Mesenchymal stem cell (in vitro differentiated cells and primary cell): ENCODE measurements around the gene UGP2.
"Not testable (repeated sequence)": the region's sequence is repeated elsewhere in the genome, so short reads cannot be mapped to it uniquely, and the experiment has no call there.

Source experiments
- DNase-seq: peaks from one replicate; pipeline ENCODE4 v3.0.0-alpha.2; 2013
- H2AFZ ChIP-seq: one replicate; pipeline ENCODE4 v1.6.1; 2013; ENCODE audit warnings: low read depth, mild to moderate bottlenecking, control low read depth, inconsistent platforms, low read length, moderate library complexity
- H2AK5ac ChIP-seq: 2 replicates; pipeline ENCODE4 v1.6.1; 2013; ENCODE audit warnings: low read length, moderate library complexity, mild to moderate bottlenecking, inconsistent platforms; ENCODE audit not compliant: severe bottlenecking
- H2BK120ac ChIP-seq: one replicate; pipeline ENCODE4 v1.6.1; 2013; ENCODE audit warnings: low read depth, mild to moderate bottlenecking, inconsistent platforms, low read length, moderate library complexity
- H2BK12ac ChIP-seq, 2 experiments: one replicate each; pipeline ENCODE4 v1.6.1; 2013; ENCODE audit warnings: inconsistent platforms in 2 of 2, low read length in 2 of 2, mild to moderate bottlenecking in 2 of 2, moderate library complexity in 2 of 2, control low read depth in 1 of 2
- H2BK15ac ChIP-seq: one replicate; pipeline ENCODE4 v1.6.1; 2013; ENCODE audit warnings: mild to moderate bottlenecking, low read depth, inconsistent platforms; ENCODE audit not compliant: poor library complexity, severe bottlenecking
- H2BK5ac ChIP-seq: 2 replicates; pipeline ENCODE4 v1.6.1; 2013; ENCODE audit warnings: low read depth, mild to moderate bottlenecking, low read length, control low read depth, inconsistent platforms; ENCODE audit not compliant: poor library complexity, severe bottlenecking
- H3K14ac ChIP-seq, 2 experiments: one replicate each; pipeline ENCODE4 v1.6.1; 2013; ENCODE audit warnings: inconsistent platforms in 2 of 2, low read length in 2 of 2, control low read depth in 1 of 2, mild to moderate bottlenecking in 1 of 2, moderate library complexity in 1 of 2
- H3K18ac ChIP-seq, 2 experiments: one replicate each; pipeline ENCODE4 v1.6.1; 2013; ENCODE audit warnings: inconsistent platforms in 2 of 2, low read length in 2 of 2, control low read depth in 1 of 2, low read depth in 1 of 2, mild to moderate bottlenecking in 1 of 2
- H3K23ac ChIP-seq, 2 experiments: one replicate each; pipeline ENCODE4 v1.6.1; 2013; ENCODE audit warnings: inconsistent platforms in 2 of 2, low read length in 2 of 2, mild to moderate bottlenecking in 2 of 2, moderate library complexity in 2 of 2, control low read depth in 1 of 2
- H3K27ac ChIP-seq: 2 replicates; pipeline ENCODE4 v1.5.1; 2013; ENCODE audit warnings: mild to moderate bottlenecking, moderate library complexity, low read length, control low read depth, inconsistent platforms; ENCODE audit not compliant: poor library complexity, severe bottlenecking
- H3K27me3 ChIP-seq, 2 experiments: 2 replicates each; pipeline versions ENCODE4 v1.6.1 to v1.7.0; 2013; ENCODE audit warnings: low read length in 2 of 2, mild to moderate bottlenecking in 2 of 2, moderate library complexity in 2 of 2, control low read depth in 1 of 2, inconsistent platforms in 1 of 2; ENCODE audit not compliant: control insufficient read depth in 1 of 2, insufficient read depth in 1 of 2
- H3K36me3 ChIP-seq, 2 experiments: 2 replicates each; pipeline versions ENCODE4 v1.6.1 to v1.7.0; 2013; ENCODE audit warnings: low read length in 2 of 2, control low read depth in 1 of 2, inconsistent platforms in 1 of 2, low read depth in 1 of 2, mild to moderate bottlenecking in 1 of 2; ENCODE audit not compliant: insufficient read depth in 2 of 2, control insufficient read depth in 1 of 2
- H3K4ac ChIP-seq, 2 experiments: one replicate each; pipeline ENCODE4 v1.6.1; 2013; ENCODE audit warnings: inconsistent platforms in 2 of 2, low read length in 2 of 2, mild to moderate bottlenecking in 2 of 2, moderate library complexity in 2 of 2, control low read depth in 1 of 2, low read depth in 1 of 2
- H3K4me1 ChIP-seq: 2 replicates; pipeline ENCODE4 v1.6.1; 2013; ENCODE audit warnings: low read depth, low read length, control low read depth; ENCODE audit not compliant: control insufficient read depth, insufficient read depth
- H3K4me2 ChIP-seq: 2 replicates; pipeline ENCODE4 v1.6.1; 2013; ENCODE audit warnings: low read length, mild to moderate bottlenecking, inconsistent platforms; ENCODE audit not compliant: poor library complexity, severe bottlenecking
- H3K4me3 ChIP-seq, 2 experiments: 2 replicates each; pipeline versions ENCODE4 v1.5.1 to v1.7.0; 2013; ENCODE audit warnings: low read length in 2 of 2, mild to moderate bottlenecking in 2 of 2, control low read depth in 1 of 2, low read depth in 1 of 2; ENCODE audit not compliant: insufficient read depth in 1 of 2
- H3K79me1 ChIP-seq: replicated peaks from 2 replicates; pipeline ENCODE4 v1.6.1; 2013; ENCODE audit warnings: mild to moderate bottlenecking, control low read depth, low read length, inconsistent platforms; ENCODE audit not compliant: poor library complexity, severe bottlenecking
- H3K9ac ChIP-seq: 2 replicates; pipeline ENCODE4 v1.7.0; 2013; ENCODE audit warnings: mild to moderate bottlenecking, low read length, moderate library complexity
- H3K9me3 ChIP-seq: 2 replicates; pipeline ENCODE4 v1.7.0; 2013; ENCODE audit warnings: mild to moderate bottlenecking, low read length; ENCODE audit not compliant: control insufficient read depth
- H4K8ac ChIP-seq: one replicate; pipeline ENCODE4 v1.6.1; 2013; ENCODE audit warnings: inconsistent platforms, mild to moderate bottlenecking, low read length, moderate library complexity
- H4K91ac ChIP-seq: one replicate; pipeline ENCODE4 v1.6.1; 2013; ENCODE audit warnings: mild to moderate bottlenecking, low read length, inconsistent platforms
- WGBS: methylation state at CpG from one replicate; pipeline ENCODE4 v1.1.7; 2013; ENCODE audit warnings: mixed read lengths; 5-methylcytosine and 5-hydroxymethylcytosine counted together

The UGP2 gene

DNA sequence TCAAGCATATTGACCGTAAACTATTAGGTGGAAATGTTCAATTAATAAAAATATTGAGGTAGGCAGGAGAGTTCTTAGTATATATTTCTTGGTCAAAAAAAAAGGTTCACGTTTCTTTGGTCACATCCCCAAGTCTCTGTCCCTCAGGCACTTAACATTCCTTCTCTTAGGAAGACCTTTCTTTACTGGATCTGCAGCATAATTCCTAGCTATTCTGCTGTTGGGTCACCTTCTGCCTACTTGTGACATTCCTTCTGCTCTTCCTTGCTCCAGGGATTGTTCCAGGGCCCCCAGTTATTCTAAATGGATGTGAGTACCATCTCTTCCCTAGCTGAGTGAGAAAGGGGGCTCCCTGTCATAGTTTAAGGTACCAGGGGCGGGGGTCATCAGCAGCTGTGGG lies 4.2 kb downstream of the UGP2 start:
- Histone ChIP-seq H2BK5ac (no peak overlapping the region), H3K27me3 (no peaks in the 10 kb centered on the region), H3K36me3 (no peaks in the 10 kb centered on the region), H2AFZ (no peak overlapping the region), H3K18ac (no peak overlapping the region), H2BK120ac (no peak overlapping the region), H3K9ac (no peak overlapping the region), H3K4me3 (no peak overlapping the region), H3K14ac (no peak overlapping the region), H4K8ac (no peak overlapping the region), H2AK5ac (no peak overlapping the region), H3K27ac (no peak overlapping the region), H3K4ac (no peak overlapping the region), H3K9me3 (no peaks in the 10 kb centered on the region), H2BK12ac (no peak overlapping the region), H2BK15ac (no peak overlapping the region), H3K4me2 (no peak overlapping the region), H4K91ac (no peak overlapping the region), H3K23ac (no peak overlapping the region), H3K4me1 (no peaks in the 10 kb centered on the region), H3K79me1 (peaks cover 2% of the 10 kb centered on the region)
- peak; percentile 3 for DNase-seq
- WGBS: 52% methylated on average over 2 of the region's 3 CpGs

DNA sequence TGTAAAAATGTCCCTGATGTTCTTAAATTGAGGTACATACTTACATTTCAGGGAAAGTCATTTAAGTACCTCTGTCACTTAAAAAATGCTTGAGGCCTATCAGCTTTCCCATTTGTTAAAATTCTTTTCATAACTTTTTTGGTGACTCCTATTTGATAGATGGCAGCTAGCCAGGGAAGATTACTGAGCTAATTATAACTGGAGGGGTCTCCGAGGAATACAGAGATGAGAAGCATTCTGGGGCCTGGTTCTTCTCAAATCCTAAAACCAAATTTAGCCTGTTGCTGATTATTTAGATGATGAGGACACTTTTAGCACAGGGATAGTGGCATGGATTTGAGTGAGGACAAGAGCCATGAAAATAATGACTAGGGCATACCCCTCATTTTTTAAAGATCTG lies 4.8 kb downstream of the UGP2 start:
- H3K4me1 ChIP-seq: no peaks in the 10 kb centered on the region

DNA sequence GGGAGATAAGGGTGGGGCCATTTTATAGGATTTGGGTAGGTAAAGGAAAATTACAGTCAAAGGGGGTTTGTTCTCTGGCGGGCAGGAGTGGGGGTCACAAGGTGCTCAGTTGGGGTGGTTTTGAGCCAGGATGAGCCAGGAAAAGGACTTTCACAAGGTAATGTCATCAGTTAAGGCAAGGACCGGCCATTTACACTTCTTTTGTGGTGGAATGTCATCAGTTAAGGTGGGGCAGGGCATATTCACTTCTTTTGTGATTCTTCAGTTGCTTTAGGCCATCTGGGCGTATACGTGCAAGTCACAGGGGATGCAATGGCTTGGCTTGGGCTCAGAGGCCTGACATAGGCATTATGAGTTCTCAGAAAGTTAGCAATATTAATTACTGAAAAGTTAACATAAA lies 5.9 kb downstream of the UGP2 start:
- not testable (repeated sequence) for H3K4me2 ChIP-seq, H3K27me3 ChIP-seq, H3K4me3 ChIP-seq, H3K79me1 ChIP-seq, H2AFZ ChIP-seq, H3K4me1 ChIP-seq, H4K8ac ChIP-seq, H2AK5ac ChIP-seq, H4K91ac ChIP-seq, H3K9me3 ChIP-seq, H2BK12ac ChIP-seq, H3K14ac ChIP-seq, H3K4ac ChIP-seq, H3K36me3 ChIP-seq, H3K9ac ChIP-seq, H3K18ac ChIP-seq, H2BK5ac ChIP-seq, H3K27ac ChIP-seq, H2BK15ac ChIP-seq, DNase-seq, H2BK120ac ChIP-seq, H3K23ac ChIP-seq
- 92% methylated on average over 2 of the region's 4 CpGs for WGBS

More for the DNA sequence above, 4.8 kb downstream of the UGP2 start:
- Histone ChIP-seq H3K36me3 (no peaks in the 10 kb centered on the region), H2BK120ac (no peak overlapping the region), H3K9me3 (no peaks in the 10 kb centered on the region), H3K9ac (no peak overlapping the region), H3K23ac (no peak overlapping the region), H3K27me3 (no peaks in the 10 kb centered on the region), H3K4ac (no peak overlapping the region), H2AFZ (no peak overlapping the region), H4K91ac (no peak overlapping the region), H2BK12ac (no peak overlapping the region), H2BK5ac (no peak overlapping the region), H3K14ac (no peak overlapping the region), H3K27ac (no peak overlapping the region), H3K4me3 (no peak overlapping the region), H4K8ac (no peak overlapping the region), H2AK5ac (no peak overlapping the region), H3K18ac (no peak overlapping the region), H2BK15ac (no peak overlapping the region), H3K4me2 (no peak overlapping the region), H3K79me1 (peaks cover 2% of the 10 kb centered on the region)
- 6% methylated on average over 1 of the region's 1 CpG for WGBS
- peak; percentile 10 for DNase-seq

DNA sequence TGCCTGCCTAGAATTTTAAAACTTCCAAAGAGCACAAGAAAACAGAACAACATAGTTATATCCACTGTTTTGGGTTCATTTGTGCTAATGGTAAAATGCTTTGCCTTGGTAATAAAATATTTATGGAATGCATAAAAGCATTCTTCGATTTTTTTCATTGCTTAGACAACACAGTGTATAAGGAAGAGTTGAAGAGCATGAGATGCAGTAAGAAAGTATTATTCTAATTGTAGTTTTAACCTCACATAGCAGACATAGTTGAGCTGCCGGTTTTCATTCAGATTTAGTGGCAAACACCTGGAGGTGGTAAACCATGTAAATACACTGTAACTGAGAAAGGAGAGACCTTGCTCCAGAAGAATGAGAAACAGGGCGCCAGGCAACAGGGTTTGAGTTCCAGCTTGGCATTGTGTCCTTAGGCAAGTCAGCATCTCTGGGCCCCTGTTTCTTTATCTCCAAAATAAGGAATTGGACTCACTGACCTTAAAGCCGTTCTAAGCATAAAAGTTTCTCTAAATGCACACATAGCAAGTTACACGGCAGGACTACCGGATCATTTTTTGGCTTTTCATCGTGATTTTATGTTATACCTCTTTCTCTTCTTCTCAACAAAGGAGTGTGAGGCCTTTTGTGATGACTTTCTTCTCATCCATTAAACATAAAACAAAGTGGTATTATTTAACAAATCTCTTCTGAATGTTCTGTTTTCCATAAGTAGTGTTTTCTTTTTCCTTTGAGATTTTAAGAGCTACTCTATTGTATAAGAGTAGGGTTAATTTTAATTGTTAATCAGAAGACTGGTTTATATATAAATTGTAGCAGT lies 7.9 kb downstream of the UGP2 start:
- H2AFZ ChIP-seq: no peak overlapping the region
- H3K4me2 ChIP-seq: peak overlapping the region; percentile 30
- no peak overlapping the region for H3K4ac ChIP-seq
- no peaks in the 10 kb centered on the region for H3K27me3 ChIP-seq
- no peak overlapping the region for H3K18ac ChIP-seq
- H3K36me3 ChIP-seq: no peaks in the 10 kb centered on the region
- DNase-seq: no peak
- H2BK120ac ChIP-seq: no peak overlapping the region
- no peak overlapping the region for H2AK5ac ChIP-seq
- H3K9me3 ChIP-seq: no peaks in the 10 kb centered on the region
- H3K27ac ChIP-seq: peak overlapping the region; percentile 71
- H4K91ac ChIP-seq: no peak overlapping the region
- peaks cover 2% of the 10 kb centered on the region for H3K4me1 ChIP-seq
- peak overlapping the region; percentile 68 for H3K9ac ChIP-seq
- WGBS: 38% methylated on average over 7 of the region's 7 CpGs
- no peak overlapping the region for H3K14ac ChIP-seq
- H2BK12ac ChIP-seq: no peak overlapping the region
- peaks cover 5% of the 10 kb centered on the region for H3K79me1 ChIP-seq
- no peak overlapping the region for H2BK5ac ChIP-seq
- H3K4me3 ChIP-seq: peak overlapping the region in 1 of 2 experiments; percentile 45
- no peak overlapping the region for H4K8ac ChIP-seq
- no peak overlapping the region for H3K23ac ChIP-seq
- no peak overlapping the region for H2BK15ac ChIP-seq
